ENCODE data around the gene AHCYL1.

- no peak for TF ChIP-seq CTCF (IDR thresholded peaks at IDR 0.05; ENCODE audit: extremely low read depth in 1 of 2, insufficient read depth in 1 of 2, low read depth in 1 of 2, low read length in 2 of 2)
- no peak for TF ChIP-seq EZH2 (IDR thresholded peaks at IDR 0.05; ENCODE audit: borderline replicate concordance, low read depth, low read length, severe bottlenecking)
These were observed 30.5 kb upstream of the AHCYL1 start for GRCh38 chr1:109954041-109954512.
